ENCODE results near the gene RB1.
A peak's percentile ranks its signal among the peaks of the same experiment; 100 is the strongest.
"Not testable (repeated sequence)": the region's sequence is repeated elsewhere in the genome, so short reads cannot be mapped to it uniquely, and the experiment has no call there.

Gene RB1

DNA sequence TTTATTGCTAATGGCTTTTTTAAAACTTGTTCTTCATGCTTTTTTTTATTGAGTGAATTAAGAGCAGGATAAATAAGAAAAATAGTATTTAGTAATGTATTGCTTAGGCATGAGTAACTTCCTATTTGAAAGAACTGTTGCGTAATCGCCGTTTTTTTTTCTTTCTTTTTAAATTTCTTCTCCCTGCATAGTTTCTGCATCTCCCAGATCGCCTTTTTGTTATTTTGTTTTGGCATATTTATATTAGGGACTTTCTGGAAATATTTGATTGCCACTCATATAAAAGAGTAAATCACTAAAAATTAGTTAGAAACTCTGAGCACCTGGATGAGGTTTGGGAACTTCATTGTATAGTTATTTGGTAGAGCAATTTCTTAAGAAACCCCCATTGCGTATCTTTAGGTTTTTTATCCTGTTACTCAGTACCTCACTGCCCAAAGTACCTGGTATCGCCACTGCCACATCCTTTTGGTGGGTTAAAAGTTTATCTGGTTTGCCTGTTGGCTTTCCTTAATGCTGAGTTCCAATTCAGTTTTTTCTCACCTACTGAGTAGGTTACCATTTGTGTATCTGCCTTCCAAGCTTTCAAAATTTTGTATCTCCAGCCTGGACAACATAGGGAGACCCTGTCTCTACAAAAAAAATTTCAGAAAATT lies 145.5 kb downstream of the RB1 start:
- no peak for DNase-seq (ENCODE audit: low read depth in 2 of 2)

DNA sequence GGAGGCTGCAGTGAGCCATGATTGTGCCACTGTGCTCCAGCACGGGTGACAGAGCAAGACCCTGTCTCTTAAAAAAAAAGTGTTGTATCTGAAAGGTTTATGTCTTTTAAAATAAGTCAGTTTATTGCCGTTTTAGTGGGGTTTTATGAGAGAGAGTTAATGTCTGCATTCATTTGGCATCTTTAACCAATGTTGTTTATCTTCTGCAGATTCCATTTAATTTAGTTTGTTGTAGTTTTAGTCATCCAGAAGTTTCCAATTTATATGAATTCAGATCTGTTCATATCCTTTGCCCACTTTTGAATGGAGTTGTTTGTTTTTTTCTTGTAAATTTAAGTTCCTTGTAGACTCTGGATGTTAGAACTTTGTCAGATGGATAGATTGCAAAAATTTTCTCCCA lies 146.1 kb downstream of the RB1 start:
- DNase-seq (ENCODE audit: low read depth in 2 of 2): no peak

DNA sequence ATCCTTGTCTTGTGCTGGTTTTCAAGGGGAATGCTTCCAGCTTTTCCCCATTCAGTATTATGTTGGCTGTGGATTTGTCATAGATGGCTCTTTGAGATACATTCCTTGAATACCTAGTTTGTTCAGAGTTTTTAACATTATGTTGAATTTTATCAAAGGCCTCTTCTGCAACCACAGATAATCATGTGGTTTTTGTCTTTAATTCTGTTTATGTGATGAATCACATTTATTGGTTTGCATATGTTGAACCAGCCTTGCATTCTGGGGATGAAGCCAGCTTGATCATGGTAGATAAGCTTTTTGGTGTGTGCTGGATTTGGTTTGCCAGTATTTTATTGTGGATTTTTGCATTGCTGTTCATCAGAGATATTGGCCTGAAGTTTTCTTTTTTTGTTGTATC lies 147.6 kb downstream of the RB1 start:
- not testable (repeated sequence) for DNase-seq (ENCODE audit: low read depth in 2 of 2)

DNA sequence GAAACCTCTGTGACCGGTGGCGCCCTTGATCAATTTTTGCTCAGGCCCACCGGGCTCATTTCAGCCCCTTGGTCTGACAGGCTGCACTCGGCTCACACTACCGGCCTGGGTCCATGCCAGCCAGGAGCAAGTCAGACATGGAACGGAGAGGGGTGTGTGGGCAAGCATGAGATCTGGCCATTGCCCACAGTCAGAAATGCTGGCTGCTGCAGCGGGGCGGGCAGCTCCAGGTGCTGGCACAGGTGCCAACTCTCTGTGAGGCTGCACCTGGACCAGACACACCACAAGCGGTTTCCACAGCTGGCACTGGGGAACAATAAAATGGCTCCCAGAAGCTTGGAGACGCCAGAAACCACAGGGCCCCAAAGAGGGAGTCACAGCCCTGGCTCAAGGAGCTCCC lies 153.0 kb downstream of the RB1 start:
- no peak for DNase-seq (ENCODE audit: low read depth in 2 of 2)

DNA sequence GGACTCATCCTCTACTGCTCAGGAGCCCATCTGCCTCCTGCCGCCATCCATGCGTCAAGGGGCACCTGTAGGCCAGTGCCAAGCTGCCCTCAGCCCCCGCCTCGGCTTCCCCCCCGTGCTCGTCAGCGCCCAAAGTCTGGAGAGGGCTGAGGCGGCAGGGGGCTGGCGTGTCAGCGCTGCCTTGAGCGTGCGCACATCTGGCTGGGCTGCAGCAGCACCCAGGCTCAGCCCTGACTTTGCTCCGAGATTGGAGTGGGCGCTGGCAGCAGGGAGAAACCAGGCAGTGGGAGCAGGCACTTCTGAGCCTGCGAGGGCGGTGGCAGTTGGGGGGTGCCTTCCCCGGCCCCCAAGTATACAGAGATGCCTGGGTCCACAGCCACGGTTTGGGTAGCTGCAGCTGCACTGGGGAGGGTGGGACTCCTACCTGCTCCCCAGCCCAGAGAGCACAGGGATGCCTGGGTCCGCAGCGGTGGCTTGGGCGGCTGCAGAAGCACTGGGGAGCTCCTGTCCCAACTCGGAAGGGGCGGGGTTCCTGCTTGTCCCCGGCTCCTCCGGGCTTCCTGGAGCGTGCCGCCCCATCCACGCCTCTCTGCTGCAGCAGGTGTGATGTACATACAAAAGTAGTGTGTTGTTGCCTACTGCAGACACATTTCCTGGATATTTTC lies 154.2 kb downstream of the RB1 start:
- no peak for DNase-seq (ENCODE audit: low read depth in 2 of 2)

DNA sequence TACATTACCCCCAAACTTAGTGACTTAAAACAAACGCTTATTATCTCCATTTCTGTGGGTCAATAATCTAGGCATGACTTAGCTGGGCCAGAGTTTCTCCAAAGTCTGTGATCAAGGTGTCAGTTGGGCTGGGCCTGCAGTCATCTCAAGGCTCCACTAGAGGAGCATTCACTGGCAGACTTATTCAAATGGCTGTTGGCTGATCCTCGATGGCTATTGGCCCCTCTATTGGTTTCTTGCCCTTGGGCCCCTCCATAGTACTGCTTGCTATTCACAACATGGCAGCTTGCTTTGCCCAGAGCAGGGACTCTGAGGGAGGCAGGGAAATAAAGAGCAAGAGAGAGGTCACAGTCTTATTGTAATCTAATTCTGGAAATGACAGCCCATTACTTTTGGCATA lies 171.7 kb downstream of the RB1 start:
- DNase-seq (ENCODE audit: low read depth in 2 of 2): no peak

DNA sequence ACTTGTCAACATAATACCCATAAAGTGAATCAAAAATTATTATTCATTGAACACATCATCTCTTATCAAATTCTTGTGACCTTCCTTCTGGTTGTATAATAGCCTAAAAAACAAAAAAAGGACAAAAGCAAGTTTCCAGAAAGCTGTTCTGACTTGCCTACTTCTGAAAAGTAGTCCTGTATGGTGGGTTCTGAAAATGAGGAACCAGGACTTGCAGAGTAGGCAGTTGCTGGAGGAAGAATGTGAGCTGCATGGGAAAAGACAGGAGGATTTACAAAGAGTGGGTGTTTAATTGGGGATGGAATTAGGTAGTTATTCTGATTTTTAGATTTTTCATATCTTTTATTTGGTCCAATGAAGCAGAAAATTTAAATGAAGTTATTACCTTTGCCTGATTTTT lies 172.7 kb downstream of the RB1 start:
- DNase-seq (ENCODE audit: low read depth in 2 of 2): no peak

DNA sequence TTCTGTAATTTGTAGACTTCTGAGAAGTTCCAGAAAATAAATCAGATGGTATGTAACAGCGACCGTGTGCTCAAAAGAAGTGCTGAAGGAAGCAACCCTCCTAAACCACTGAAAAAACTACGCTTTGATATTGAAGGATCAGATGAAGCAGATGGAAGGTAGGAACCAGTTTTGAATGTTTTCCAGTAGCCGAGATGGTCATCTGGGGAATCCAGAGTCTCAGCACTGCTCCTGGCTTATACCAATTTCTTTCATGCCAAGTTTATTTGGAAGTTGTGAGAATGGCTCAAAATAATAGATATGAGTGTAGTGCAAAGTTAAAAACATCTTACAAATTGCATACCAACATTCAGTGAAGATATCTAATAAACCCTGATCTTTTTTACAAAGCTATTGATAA lies 173.1 kb downstream of the RB1 start:
- DNase-seq (ENCODE audit: low read depth in 2 of 2): no peak

DNA sequence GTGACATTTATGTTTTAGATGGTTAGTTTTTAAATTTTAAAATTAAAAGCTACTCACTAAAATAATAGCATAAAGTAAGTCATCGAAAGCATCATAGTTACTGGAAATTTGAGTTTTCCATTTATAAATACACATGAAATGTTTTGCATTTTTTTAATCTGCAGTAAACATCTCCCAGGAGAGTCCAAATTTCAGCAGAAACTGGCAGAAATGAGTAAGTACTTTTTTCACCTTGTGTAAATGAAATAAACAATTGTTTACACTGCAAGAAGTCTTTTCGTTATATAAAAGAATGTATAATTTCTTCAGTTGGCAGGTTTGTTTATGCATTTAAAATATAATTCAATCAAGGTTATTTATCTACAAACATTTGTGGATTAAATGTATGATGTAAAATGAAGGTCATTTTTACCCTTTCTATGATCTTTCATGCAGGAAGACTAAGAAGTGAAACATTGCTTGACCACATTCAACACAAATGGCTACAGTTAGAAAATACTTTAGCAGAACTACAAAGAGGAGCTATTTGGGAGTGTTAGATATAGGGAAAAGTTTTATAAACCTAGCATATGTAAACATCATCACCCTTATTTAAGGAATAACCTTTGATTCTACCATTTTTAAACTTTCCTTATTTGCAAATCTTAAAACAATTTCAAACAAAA lies 173.8 kb downstream of the RB1 start:
- DNase-seq (ENCODE audit: low read depth in 2 of 2): no peak

DNA sequence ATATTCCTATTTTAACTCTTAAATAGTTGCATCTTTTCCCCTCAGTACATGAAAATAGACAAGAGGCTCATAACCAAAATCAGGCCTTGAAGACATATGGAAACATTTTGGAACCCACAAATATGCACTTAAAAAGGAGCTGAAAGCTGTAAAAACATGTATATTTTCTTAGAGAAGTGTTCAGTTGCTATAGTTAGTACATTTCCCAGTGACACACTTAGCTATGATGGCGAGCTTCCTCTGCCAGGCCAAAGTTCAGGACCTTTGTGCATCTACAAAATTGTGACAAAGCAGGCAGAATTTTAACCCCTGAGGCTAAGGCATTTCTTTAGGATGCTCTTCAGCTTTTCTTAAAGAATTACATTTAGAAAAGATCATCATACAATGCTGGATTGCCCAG lies 174.8 kb downstream of the RB1 start:
- DNase-seq (ENCODE audit: low read depth in 2 of 2): no peak

DNA sequence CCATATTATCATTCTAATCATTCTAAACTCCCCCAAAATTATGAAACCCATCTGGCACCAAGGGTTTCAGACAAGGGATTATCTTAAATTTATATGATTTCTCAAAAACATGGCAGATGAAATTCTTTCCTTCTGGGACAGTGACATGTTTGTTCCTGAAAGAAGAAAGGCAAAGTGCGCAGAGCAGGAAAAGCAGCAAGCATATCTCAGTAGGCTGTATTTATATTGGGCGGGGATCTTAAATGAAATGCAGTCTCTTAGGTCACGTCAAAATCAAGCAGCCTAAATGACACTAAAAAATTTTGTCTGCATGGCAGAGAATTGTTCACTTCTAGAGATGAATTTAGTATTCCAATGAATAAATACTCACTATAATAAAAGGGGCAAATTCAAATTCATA lies 180.0 kb downstream of the RB1 start:
- no peak for DNase-seq (ENCODE audit: low read depth in 2 of 2)

DNA sequence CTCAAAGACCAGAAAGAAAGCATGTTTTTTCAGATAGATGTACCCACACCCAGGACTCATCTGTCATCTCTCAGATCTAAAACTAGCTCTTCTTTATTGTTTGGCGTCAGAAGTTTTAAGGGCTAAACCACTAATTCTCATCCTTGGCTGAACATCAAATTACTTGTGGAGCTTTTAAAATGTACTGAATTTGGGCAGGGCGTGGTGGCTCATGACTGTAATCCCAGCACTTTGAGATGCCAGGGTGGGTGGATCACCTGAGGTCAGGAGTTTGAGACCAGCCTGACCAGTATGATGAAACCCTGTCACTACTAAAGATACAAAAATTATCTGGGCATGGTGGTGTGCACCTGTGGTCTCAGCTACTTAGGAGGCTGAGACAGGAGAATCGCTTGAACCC lies 181.9 kb downstream of the RB1 start:
- no peak for DNase-seq (ENCODE audit: low read depth in 2 of 2)

DNA sequence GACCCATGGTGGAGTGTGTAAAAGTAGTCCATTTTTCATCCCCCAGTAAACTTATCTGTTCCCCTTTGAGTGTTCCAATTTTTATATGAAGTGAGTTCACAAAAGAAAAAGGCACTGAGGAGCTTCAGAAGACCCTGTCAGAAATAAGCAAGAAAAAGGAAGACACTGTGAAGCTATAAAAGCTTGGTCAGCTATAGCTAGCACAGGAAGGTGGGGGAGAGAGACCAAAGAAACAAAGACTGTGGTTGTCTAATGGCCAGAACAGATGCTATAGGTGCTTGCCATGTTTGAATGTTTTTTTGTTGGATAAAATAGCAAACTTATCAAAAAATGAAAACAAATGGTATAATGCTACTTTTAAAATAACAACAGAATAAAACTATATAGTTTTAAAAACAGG lies 182.8 kb downstream of the RB1 start:
- no peak for DNase-seq (ENCODE audit: low read depth in 2 of 2)

DNA sequence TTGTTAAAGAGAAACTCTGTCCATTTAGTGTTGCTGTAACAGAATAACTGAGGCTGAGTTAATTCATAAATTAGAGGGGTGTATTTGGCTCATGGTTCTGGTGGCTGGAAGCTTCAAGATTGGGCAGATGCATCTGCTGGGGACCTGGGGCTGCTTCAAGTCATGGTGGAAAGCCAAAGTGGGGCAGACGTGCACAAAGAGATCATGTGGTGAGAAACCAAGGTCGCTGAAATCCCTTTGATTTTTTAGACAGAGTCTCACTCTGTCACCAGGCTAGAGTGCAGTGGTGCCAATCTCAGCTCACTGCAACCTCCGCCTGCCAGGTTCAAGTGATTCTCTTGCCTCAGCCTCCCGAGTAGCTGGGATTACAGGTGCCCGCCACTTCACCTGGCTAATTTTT lies 183.3 kb downstream of the RB1 start:
- DNase-seq (ENCODE audit: low read depth in 2 of 2): no peak

DNA sequence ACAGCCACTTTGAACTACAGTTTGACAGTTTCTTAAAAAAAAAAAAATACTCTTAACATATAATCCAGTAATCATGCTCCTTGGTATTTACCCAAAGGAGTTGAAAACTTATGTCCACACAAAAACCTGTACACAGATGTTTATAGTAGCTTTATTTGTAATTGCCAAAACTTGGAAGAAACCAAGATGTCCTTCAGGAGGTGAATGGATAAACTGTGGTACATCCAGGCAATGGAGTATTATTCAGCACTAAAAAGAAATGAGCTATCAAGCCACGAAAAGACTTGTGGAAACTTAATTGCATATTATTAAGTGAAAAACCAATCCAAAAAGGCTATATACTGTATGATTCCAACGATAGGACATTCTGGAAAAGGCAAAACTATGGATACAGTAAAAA lies 184.4 kb downstream of the RB1 start:
- DNase-seq (ENCODE audit: low read depth in 2 of 2): no peak

DNA sequence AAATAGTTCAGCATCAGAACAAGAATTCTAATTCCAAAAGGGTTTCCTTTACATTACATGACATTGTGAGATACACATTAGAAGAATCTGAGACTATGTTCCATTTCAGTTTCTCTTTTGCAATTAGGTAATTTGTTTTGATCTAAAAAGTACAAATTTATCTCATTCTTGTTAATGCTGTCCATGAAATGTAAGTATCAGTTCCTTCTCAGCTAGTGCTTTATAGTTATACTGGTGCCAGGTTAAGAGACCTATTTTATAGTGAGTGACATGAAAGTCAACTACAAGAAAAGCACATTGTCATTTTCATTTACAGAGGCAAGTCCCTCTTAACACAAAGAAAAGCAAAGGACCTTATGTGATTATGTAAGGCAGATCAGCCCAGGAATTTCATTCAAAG lies 185.4 kb downstream of the RB1 start:
- DNase-seq (ENCODE audit: low read depth in 2 of 2): no peak

DNA sequence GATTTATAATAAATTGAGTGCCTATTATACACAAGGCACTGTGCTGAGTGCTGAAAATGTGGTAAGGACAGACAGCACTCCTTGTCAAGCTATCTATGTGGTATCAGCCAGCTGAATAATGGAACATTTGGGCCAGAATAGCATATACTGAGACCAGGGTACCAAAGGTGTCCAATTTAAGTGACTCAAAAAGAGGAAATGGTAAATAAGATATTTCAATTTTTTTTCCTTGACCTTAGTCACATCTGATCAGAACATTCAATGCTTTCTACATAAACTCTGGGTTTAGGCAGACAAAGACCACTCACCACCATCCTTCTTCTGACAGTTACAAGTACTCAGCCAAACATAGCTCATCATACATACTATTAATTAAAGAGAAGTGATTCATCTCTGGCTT lies 186.1 kb downstream of the RB1 start:
- no peak for DNase-seq (ENCODE audit: low read depth in 2 of 2)

DNA sequence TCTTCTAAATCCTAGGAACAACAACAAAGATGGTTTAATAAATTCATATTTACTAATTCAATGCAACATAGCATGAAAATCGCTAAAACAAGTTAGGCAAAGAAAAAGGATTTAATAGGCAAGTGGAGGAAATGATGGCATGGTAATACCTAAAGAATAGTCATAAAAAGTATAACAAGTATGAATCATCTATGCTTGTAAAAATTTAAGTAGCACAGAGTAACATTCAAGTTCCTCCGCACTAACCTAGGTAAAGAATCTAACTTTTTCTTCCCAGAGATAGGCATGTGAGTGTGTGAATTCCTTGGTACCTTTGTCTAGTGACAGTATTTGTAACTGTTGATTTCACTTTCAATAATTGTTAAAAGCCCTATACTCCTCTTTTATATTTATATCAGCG lies 186.7 kb downstream of the RB1 start:
- DNase-seq (ENCODE audit: low read depth in 2 of 2): no peak

DNA sequence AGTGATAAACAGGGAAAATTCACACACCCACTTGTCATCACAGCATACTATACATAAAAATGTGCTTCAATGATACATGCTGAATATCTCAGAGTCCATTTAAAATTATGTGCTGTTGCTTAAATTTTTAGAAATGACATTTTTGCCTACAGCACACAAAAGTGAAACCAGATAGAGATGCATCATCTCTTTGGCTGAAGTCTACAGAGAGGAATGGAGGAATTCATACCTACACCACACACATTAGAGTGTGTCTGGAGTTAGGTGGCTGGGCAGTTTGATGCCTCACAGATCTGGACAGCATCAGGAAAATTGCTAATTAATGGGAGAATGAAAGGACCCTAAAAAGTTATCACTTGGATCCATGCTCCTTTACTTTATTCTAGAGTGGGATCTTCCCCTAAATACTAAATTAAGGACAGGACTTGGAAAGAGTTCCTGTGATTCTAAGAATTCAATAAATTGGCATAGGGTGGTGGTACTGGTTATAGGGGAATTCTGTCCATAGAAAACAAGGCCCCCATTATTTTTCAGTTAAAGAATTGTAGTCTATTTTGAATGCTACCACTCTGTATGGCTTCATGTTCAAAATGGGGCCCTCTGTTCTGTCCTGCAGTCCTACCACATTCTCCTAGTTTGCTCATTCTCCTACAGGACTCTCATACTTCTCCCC lies 188.0 kb downstream of the RB1 start:
- DNase-seq (ENCODE audit: low read depth in 2 of 2): no peak

DNA sequence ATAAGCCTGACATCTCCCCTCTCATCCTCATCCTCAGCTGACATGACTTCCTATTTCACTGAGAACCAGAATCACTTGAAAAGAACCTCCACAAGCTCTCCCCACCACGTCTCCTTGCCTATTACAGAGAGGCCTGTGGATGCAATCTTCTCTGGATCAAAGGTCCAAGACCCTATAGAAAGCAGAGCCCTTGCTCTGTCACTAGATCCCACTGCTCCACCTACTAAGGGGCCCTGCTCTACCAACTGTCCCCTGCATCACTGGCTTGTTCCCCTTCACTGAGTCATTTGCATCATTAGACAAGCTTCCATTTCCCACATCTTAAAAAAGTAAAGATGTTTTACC lies 188.5 kb downstream of the RB1 start:
- DNase-seq (ENCODE audit: low read depth in 2 of 2): no peak

DNA sequence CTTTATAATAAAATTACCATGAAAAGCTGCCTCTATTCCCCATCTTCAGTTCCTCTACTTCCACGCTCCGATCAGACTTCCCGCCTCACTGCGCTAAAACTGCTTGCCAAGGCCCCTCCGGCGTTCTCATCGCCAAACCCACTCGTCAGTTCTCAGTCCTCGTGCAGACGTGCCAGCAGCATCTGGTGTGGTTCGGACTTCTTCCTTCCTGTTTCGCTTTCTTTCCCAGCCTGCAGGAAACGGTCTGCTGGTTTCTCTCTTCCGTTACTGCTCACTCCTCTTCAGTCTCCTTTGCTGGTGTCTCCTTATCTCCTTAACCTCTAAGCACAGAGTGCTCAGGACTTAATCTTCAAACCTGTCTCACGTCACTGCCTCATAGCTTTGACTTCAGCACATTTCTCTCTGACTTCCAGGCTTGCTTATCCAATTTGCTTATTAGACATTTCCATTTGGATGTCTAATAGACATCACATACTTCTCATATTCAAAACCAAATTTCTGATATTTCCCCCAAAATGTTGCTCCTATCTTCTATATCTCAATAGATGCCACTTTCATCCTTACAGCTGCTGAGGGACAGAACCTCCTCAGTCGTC lies 189.0 kb downstream of the RB1 start:
- peak; percentile 55 for DNase-seq (ENCODE audit: low read depth in 2 of 2)

DNA sequence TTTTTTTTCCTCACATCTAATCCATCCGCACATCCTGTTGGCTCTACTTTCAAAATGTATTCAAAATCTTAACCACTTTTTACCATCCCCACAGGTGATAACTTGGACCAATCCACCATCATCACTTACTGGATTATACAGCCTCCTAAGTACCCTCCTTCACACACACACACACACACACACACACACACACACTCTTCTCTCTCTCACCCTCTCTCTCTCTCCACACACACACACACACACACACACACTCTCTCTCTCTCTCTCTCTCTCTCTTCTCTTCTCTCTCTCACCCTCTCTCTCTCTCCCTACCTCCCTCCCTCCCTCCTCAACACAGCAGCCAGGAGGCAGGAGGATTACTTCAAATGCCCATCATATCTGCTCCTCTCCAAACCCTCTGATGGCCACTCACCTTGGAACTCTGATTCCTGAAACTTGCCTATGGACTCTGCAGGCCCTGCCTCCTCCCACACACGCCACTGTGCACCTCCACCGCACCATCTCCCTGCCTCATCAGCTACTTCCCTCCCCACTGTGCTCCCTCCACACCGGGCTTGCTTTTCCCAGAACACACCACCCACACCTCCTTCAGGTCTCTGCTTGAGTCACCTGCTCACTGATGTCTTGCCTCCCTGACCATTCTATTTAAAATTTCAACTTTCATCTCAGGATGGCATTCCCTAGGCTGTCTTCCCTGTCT lies 189.7 kb downstream of the RB1 start:
- no peak for DNase-seq (ENCODE audit: low read depth in 2 of 2)
